ENCODE data around the gene ZFP92.

ZFP92 gene

GRCh38 chrX:153409414-153410101, 1.7 kb upstream of the ZFP92 start:
- DNase-seq, result no peak

- no peak for DNase-seq
Measured at GRCh38 chrX:153410373-153410772, 899 bp upstream of the ZFP92 start.

- DNase-seq, result no peak
Measured at GRCh38 chrX:153410888-153411254, 401 bp upstream of the ZFP92 start.

- no peak for DNase-seq
Measured at GRCh38 chrX:153411988-153412574, 809 bp downstream of the ZFP92 start.

- no peak for DNase-seq
Measured at GRCh38 chrX:153412746-153413720, 1.8 kb downstream of the ZFP92 start.

GRCh38 chrX:153413731-153414130, 2.5 kb downstream of the ZFP92 start:
- no peak for DNase-seq

GRCh38 chrX:153414856-153415510, 3.7 kb downstream of the ZFP92 start:
- DNase-seq, result no peak

- DNase-seq, result no peak
Measured at GRCh38 chrX:153416781-153417450, 5.6 kb downstream of the ZFP92 start.

- DNase-seq, result no peak
Measured at GRCh38 chrX:153417637-153418036, 6.4 kb downstream of the ZFP92 start.

- DNase-seq, result no peak
Measured at GRCh38 chrX:153420851-153421599, 9.8 kb downstream of the ZFP92 start.

- no peak for DNase-seq
Measured at GRCh38 chrX:153421856-153422255, 10.6 kb downstream of the ZFP92 start.

- DNase-seq, result no peak
Measured at GRCh38 chrX:153423652-153424051, 12.4 kb downstream of the ZFP92 start.

GRCh38 chrX:153426204-153426603, 14.9 kb downstream of the ZFP92 start:
- DNase-seq, result no peak

GRCh38 chrX:153430796-153431195, 19.5 kb downstream of the ZFP92 start:
- DNase-seq, result no peak

- DNase-seq, result no peak
Measured at GRCh38 chrX:153433161-153433680, 21.9 kb downstream of the ZFP92 start.

GRCh38 chrX:153433781-153434285, 22.6 kb downstream of the ZFP92 start:
- DNase-seq, result no peak

- DNase-seq, result no peak
Measured at GRCh38 chrX:153434801-153435200, 23.5 kb downstream of the ZFP92 start.

- DNase-seq, result no peak
Measured at GRCh38 chrX:153435845-153436244, 24.6 kb downstream of the ZFP92 start.

GRCh38 chrX:153438532-153438931, 27.3 kb downstream of the ZFP92 start:
- no peak for DNase-seq

- no peak for DNase-seq
Measured at GRCh38 chrX:153439977-153440376, 28.7 kb downstream of the ZFP92 start.

- no peak for DNase-seq
Measured at GRCh38 chrX:153440556-153441135, 29.4 kb downstream of the ZFP92 start.
